MM.1S (cell line): Measurements from ENCODE around the gene C2orf74.

Experiments used
- DNase-seq: peaks from one replicate; pipeline ENCODE4 v3.0.0-alpha.2; 2015
- H2AFZ ChIP-seq: fragments of 300-600 bp; sonication (generic); 2 replicates; pipeline ENCODE4 v1.6.0; 2016; ENCODE audit warnings: antibody characterized with exemption, low read length
- H3F3A ChIP-seq: fragments of 300-600 bp; sonication (generic); 2 replicates; pipeline ENCODE4 v1.6.1; 2016; ENCODE audit warnings: mild to moderate bottlenecking, antibody characterized with exemption, low read length, moderate library complexity, mixed read lengths; ENCODE audit not compliant: insufficient read depth
- H3K27ac ChIP-seq: fragments of 300-600 bp; sonication (generic); 2 replicates; pipeline ENCODE4 v1.5.1; 2016; ENCODE audit warnings: mild to moderate bottlenecking, low read length
- H3K27me3 ChIP-seq: fragments of 300-600 bp; sonication (generic); replicated peaks from 2 replicates; pipeline ENCODE4 v1.6.0; 2016; ENCODE audit warnings: low read length; ENCODE audit not compliant: insufficient read depth
- H3K36me3 ChIP-seq: fragments of 300-600 bp; sonication (generic); replicated peaks from 2 replicates; pipeline ENCODE4 v1.6.1; 2016; ENCODE audit warnings: mild to moderate bottlenecking, low read length, mixed read lengths; ENCODE audit not compliant: insufficient read depth
- H3K4me1 ChIP-seq: fragments of 300-600 bp; sonication (generic); 2 replicates; pipeline ENCODE4 v1.6.1; 2016; ENCODE audit warnings: low read length, mixed read lengths
- H3K4me2 ChIP-seq: fragments of 300-600 bp; sonication (generic); 2 replicates; pipeline ENCODE4 v1.6.0; 2016; ENCODE audit warnings: low read depth, low read length
- H3K4me3 ChIP-seq: fragments of 300-600 bp; sonication (generic); 2 replicates; pipeline ENCODE4 v1.5.1; 2016; ENCODE audit warnings: low read length, mixed read lengths
- H3K79me2 ChIP-seq: fragments of 300-600 bp; sonication (generic); 2 replicates; pipeline ENCODE4 v1.6.1; 2016; ENCODE audit warnings: mixed run types, low read length, mixed read lengths
- H3K9ac ChIP-seq: fragments of 300-600 bp; sonication (generic); 2 replicates; pipeline ENCODE4 v1.6.1; 2016; ENCODE audit warnings: low read length, mixed read lengths
- H3K9me2 ChIP-seq: fragments of 300-600 bp; sonication (generic); replicated peaks from 2 replicates; pipeline ENCODE4 v1.6.1; 2016; ENCODE audit warnings: mild to moderate bottlenecking, low read length, mixed read lengths; ENCODE audit not compliant: insufficient read depth
- H3K9me3 ChIP-seq: fragments of 300-600 bp; sonication (generic); replicated peaks from 2 replicates; pipeline ENCODE4 v1.6.1; 2016; ENCODE audit warnings: mild to moderate bottlenecking, low read length, mixed read lengths; ENCODE audit not compliant: insufficient read depth
- H4K20me1 ChIP-seq: fragments of 300-600 bp; sonication (generic); 2 replicates; pipeline ENCODE4 v1.6.1; 2016; ENCODE audit warnings: mild to moderate bottlenecking, low read length, moderate library complexity, mixed read lengths; ENCODE audit not compliant: insufficient read depth
- EZH2 ChIP-seq: fragments of 300-600 bp; sonication (generic); optimal IDR thresholded peaks from 2 replicates; pipeline ENCODE3; 2017; ENCODE audit warnings: low read depth, mild to moderate bottlenecking, antibody characterized with exemption, low read length, mixed read lengths
- EZH2phosphoT487 ChIP-seq: fragments of 300-600 bp; sonication (generic); IDR thresholded peaks from 2 replicates; pipeline ENCODE4 v1.6.1; 2018; ENCODE audit warnings: antibody characterized with exemption, low read length
- TF ChIP-seq, protein P1 (sequence below): fragments of 300-600 bp; sonication (generic); IDR thresholded peaks from 2 replicates; pipeline ENCODE4 v1.5.1; 2016; ENCODE audit warnings: antibody characterized with exemption, low read length, mixed read lengths

Gene C2orf74

DNA sequence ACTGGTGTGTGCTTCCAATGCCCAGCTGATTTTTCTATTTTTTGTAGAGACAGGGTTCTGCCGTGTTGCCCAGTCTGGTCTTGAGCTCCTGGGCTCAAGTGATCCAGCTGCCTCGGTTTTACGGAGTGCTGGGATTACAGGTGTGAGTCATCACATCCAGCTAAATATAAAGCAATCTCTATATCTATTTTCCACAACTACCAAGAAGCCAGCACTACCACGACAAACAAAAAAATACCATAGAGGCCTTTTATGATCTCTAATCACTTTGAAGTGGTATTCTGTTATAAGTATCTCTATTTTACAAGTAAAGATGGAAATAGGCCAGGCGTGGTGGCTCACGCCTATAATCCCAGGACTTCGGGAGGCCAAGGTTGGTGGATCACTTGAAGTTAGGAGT, 34.7 kb downstream of the C2orf74 start:
- no peak for DNase-seq
- H4K20me1 ChIP-seq = no peaks in the 10 kb centered on the region
- no peak overlapping the region for H2AFZ ChIP-seq
- TF ChIP-seq EZH2 = no peak
- TF ChIP-seq, protein P1, sequence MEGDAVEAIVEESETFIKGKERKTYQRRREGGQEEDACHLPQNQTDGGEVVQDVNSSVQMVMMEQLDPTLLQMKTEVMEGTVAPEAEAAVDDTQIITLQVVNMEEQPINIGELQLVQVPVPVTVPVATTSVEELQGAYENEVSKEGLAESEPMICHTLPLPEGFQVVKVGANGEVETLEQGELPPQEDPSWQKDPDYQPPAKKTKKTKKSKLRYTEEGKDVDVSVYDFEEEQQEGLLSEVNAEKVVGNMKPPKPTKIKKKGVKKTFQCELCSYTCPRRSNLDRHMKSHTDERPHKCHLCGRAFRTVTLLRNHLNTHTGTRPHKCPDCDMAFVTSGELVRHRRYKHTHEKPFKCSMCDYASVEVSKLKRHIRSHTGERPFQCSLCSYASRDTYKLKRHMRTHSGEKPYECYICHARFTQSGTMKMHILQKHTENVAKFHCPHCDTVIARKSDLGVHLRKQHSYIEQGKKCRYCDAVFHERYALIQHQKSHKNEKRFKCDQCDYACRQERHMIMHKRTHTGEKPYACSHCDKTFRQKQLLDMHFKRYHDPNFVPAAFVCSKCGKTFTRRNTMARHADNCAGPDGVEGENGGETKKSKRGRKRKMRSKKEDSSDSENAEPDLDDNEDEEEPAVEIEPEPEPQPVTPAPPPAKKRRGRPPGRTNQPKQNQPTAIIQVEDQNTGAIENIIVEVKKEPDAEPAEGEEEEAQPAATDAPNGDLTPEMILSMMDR = no peak
- TF ChIP-seq EZH2phosphoT487 = no peak
- no peaks in the 10 kb centered on the region for H3F3A ChIP-seq
- H3K4me1 ChIP-seq = no peaks in the 10 kb centered on the region
- no peaks in the 10 kb centered on the region; the same call in 1 of the 2 replicates for H3K36me3 ChIP-seq
- no peak overlapping the region for H3K9ac ChIP-seq
- H3K4me2 ChIP-seq = no peak overlapping the region
- no peak overlapping the region for H3K4me3 ChIP-seq
- no peaks in the 10 kb centered on the region for H3K27me3 ChIP-seq
- no peaks in the 10 kb centered on the region for H3K9me2 ChIP-seq
- no peaks in the 10 kb centered on the region for H3K79me2 ChIP-seq
- no peaks in the 10 kb centered on the region for H3K9me3 ChIP-seq
- H3K27ac ChIP-seq = no peak overlapping the region

DNA sequence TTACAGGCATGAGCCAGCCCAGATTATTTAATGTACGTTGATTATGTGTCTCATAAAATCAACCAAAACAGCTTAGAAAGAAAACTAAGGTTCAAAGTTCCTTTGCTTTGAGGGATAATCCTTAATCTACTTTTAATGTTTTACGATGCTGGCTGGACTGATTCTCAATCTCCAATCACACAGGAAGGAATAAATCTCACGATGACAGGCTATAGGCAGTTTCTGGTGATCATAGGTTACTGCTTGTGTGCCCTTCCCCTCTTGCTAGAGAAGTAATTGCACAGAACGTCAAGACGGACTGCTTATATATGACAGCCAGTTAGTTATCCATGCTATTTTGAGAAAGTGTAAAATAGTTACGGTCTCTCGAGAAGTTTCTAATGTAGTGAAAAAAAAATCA, 43.1 kb downstream of the C2orf74 start:
- Histone ChIP-seq H3K4me3 (no peak overlapping the region), H3K27me3 (no peaks in the 10 kb centered on the region), H3K9me2 (no peaks in the 10 kb centered on the region), H3K36me3 (peaks cover 6% of the 10 kb centered on the region), H3K79me2 (no peaks in the 10 kb centered on the region), H2AFZ (no peak overlapping the region), H3K27ac (no peak overlapping the region), H3F3A (no peaks in the 10 kb centered on the region), H4K20me1 (no peaks in the 10 kb centered on the region), H3K4me1 (no peaks in the 10 kb centered on the region), H3K9me3 (no peaks in the 10 kb centered on the region), H3K9ac (no peak overlapping the region), H3K4me2 (no peak overlapping the region)
- TF ChIP-seq, protein P1 = no peak
- TF ChIP-seq EZH2phosphoT487 = no peak
- no peak for TF ChIP-seq EZH2
- DNase-seq = no peak

DNA sequence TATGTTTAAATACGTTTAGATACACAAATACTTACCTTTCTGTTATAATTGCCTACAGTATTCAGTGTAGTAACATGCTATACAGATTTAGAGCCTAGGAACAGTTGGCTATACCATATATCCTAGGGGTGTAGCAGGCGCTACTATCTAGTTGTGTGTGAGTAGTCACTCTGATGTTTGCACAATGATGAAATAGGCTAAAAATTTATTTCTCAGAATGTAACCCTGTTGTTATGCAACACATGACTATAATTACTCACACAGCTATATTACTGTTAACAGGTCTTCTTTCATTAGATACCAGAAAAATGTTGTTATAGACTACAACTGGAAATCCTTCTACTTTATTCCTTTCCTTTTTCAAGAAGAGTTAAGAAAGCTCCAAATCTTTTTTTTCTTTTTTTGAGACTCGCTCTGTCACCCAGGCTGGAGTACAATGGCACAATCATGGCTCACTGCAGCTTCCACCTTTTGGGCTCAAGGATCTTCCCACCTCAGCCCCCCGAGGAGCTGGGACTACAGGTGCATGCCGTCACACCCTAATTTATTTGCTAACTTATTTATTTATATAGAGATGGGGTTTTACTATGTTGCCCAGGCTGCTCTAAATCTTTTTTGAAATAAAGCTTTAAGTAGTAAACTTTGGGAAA, 48.5 kb downstream of the C2orf74 start:
- Histone ChIP-seq H3F3A (no peaks in the 10 kb centered on the region), H3K79me2 (no peaks in the 10 kb centered on the region), H3K36me3 (no peaks in the 10 kb centered on the region; the same call in 1 of the 2 replicates), H3K9ac (no peak overlapping the region), H3K9me2 (no peaks in the 10 kb centered on the region), H3K9me3 (no peaks in the 10 kb centered on the region), H3K4me2 (no peak overlapping the region), H2AFZ (no peak overlapping the region), H3K4me1 (no peaks in the 10 kb centered on the region), H3K27me3 (no peaks in the 10 kb centered on the region), H4K20me1 (no peaks in the 10 kb centered on the region), H3K4me3 (no peak overlapping the region), H3K27ac (no peak overlapping the region)
- TF ChIP-seq EZH2 (no peak), EZH2phosphoT487 (no peak)
- TF ChIP-seq, protein P1 = no peak
- no peak for DNase-seq
